A673 (cell line): ENCODE data around the gene C19orf44. TPM values are rescaled to one million over a fixed set of nuclear protein-coding genes. Genes with fewer than 3 reads are reported as not detected.
"Not testable (repeated sequence)": the region's sequence is repeated elsewhere in the genome, so short reads cannot be mapped to it uniquely, and the experiment has no call there.

ENCODE experiments used
- BruUV-seq: library from RNA; stranded (reverse); fragments of 400-500 nt; replicated peaks from 2 replicates; lab custom pipeline; 2021; lab: Mats Ljungman, UMichigan
- CTCF ChIA-PET: fragments of 300-600 bp; sonication (Branson Sonifier 250); formaldehyde crosslinking; loops from one replicate; lab custom pipeline; 2022; ENCODE audit warnings: antibody characterized with exemption; lab: Charles Lee
- POLR2A ChIA-PET: fragments of 300-600 bp; sonication (Branson Sonifier 250); formaldehyde crosslinking; loops from one replicate; lab custom pipeline; 2022; ENCODE audit warnings: antibody characterized with exemption; ENCODE audit not compliant: low non-redundant PET; lab: Charles Lee
- DNase-seq: peaks from one replicate; pipeline ENCODE4 v3.0.0-alpha.2; 2015; ENCODE audit warnings: low spot score
- H3K27ac ChIP-seq: fragments of 200-600 bp; sonication (generic); 2 replicates; pipeline ENCODE4 v1.5.1; 2016; ENCODE audit warnings: mixed run types, low read depth, mild to moderate bottlenecking, mixed read lengths, antibody characterized with exemption, low read length; ENCODE audit not compliant: poor library complexity, severe bottlenecking
- H3K27me3 ChIP-seq: fragments of 200-600 bp; sonication (generic); replicated peaks from 2 replicates; pipeline ENCODE4 v1.6.1; 2017; ENCODE audit warnings: mixed run types, low read depth, mild to moderate bottlenecking, mixed read lengths, antibody characterized with exemption, low read length; ENCODE audit not compliant: insufficient read depth, poor library complexity
- H3K36me3 ChIP-seq: fragments of 200-600 bp; sonication (generic); 2 replicates; pipeline ENCODE4 v1.6.1; 2016; ENCODE audit warnings: mixed run types, mild to moderate bottlenecking, mixed read lengths, antibody characterized with exemption, low read length; ENCODE audit not compliant: insufficient read depth, poor library complexity, severe bottlenecking
- H3K4me1 ChIP-seq: fragments of 200-600 bp; sonication (generic); 2 replicates; pipeline ENCODE4 v1.6.1; 2017; ENCODE audit warnings: mixed run types, mild to moderate bottlenecking, mixed read lengths, antibody characterized with exemption, low read length; ENCODE audit not compliant: insufficient read depth, poor library complexity, severe bottlenecking
- H3K4me3 ChIP-seq: fragments of 200-600 bp; sonication (generic); 2 replicates; pipeline ENCODE4 v1.5.1; 2016; ENCODE audit warnings: low read depth, mixed run types, mild to moderate bottlenecking, mixed read lengths, low read length; ENCODE audit not compliant: poor library complexity, severe bottlenecking
- H3K9me3 ChIP-seq: fragments of 200-600 bp; sonication (generic); 2 replicates; pipeline ENCODE4 v1.6.1; 2016; ENCODE audit warnings: mixed run types, low read depth, mild to moderate bottlenecking, mixed read lengths, antibody characterized with exemption, low read length; ENCODE audit not compliant: poor library complexity, severe bottlenecking
- CTCF ChIP-seq: fragments of 300-800, 200-600 bp; sonication (generic); conservative IDR thresholded peaks from 2 replicates; pipeline ENCODE4 v1.5.1; 2017; ENCODE audit warnings: low read depth, mild to moderate bottlenecking, antibody characterized with exemption, low read length, moderate library complexity, mixed read lengths
- EZH2 ChIP-seq: fragments of 200-600 bp; sonication (generic); IDR thresholded peaks from 2 replicates; pipeline ENCODE4 v1.6.1; 2017; ENCODE audit warnings: borderline replicate concordance, low read depth, mild to moderate bottlenecking, mixed read lengths, antibody characterized with exemption, low read length; ENCODE audit not compliant: poor library complexity, severe bottlenecking
- intact Hi-C: fragments of 100-400 bp; cut with micrococcal nuclease; formaldehyde crosslinking; loops from one replicate; pipeline ENCODE4 v1.10.0; 2022; ENCODE audit not compliant: unreplicated experiment
- total RNA-seq: library from RNA; stranded (reverse); gene quantifications from 2 replicates; pipeline ENCODE4 v1.2.3, GENCODE V29; 2021

C19orf44 gene
- total RNA-seq, 1 experiment from 2014 or later = 9.8 TPM

- no peak for DNase-seq
- Histone ChIP-seq H3K27me3 (no peaks in the 10 kb centered on the region), H3K9me3 (no peaks in the 10 kb centered on the region), H3K4me1 (peaks cover 17% of the 10 kb centered on the region), H3K4me3 (peak overlapping the region; percentile 96), H3K36me3 (peaks cover 19% of the 10 kb centered on the region), H3K27ac (peak overlapping the region; percentile 92)
- CTCF ChIA-PET = interaction anchor here (0.6 kb wide), 1 partner anchor 8 kb away, joined by 3 read pairs; no protein-coding TSS in a partner anchor
- intact Hi-C loops = no loop called here
- BruUV-seq = TSS peak; percentile 86
- POLR2A ChIA-PET = interaction anchor here (0.7 kb wide), 1 partner anchor 33 kb away, joined by 17 read pairs; no protein-coding TSS in a partner anchor
- TF ChIP-seq EZH2 (no peak), CTCF (no peak)
Measured at GRCh38 chr19:16542910-16543472, 46.8 kb downstream of the C19orf44 start.

- DNase-seq, H3K27me3 ChIP-seq, POLR2A ChIA-PET, BruUV-seq, intact Hi-C loops, H3K9me3 ChIP-seq: not testable (repeated sequence)
- CTCF ChIA-PET = interaction anchor here (0.6 kb wide), 1 partner anchor 9 kb away, joined by 3 read pairs; no protein-coding TSS in a partner anchor
- Histone ChIP-seq H3K4me1 (peaks cover 17% of the 10 kb centered on the region), H3K27ac (peak overlapping the region; percentile 92), H3K36me3 (peaks cover 14% of the 10 kb centered on the region), H3K4me3 (peak overlapping the region; percentile 96)
Measured at GRCh38 chr19:16543734-16544133, 47.5 kb downstream of the C19orf44 start.

- H3K4me3 ChIP-seq = no peak overlapping the region
- peaks cover 17% of the 10 kb centered on the region for H3K4me1 ChIP-seq
- peaks cover 7% of the 10 kb centered on the region for H3K36me3 ChIP-seq
- no peak for DNase-seq
- no peak overlapping the region for H3K27ac ChIP-seq
- CTCF ChIA-PET = no interaction called here
- intact Hi-C loops = no loop called here
- TF ChIP-seq EZH2 (no peak), CTCF (no peak)
- H3K27me3 ChIP-seq = no peaks in the 10 kb centered on the region
- no peaks in the 10 kb centered on the region for H3K9me3 ChIP-seq
- BruUV-seq = no TSS peak
- POLR2A ChIA-PET = no interaction called here
Measured at GRCh38 chr19:16544473-16545231, 48.5 kb downstream of the C19orf44 start.
